Panc1 (cell line): ENCODE data around the gene SPRED3. TPM values are rescaled to one million over a fixed set of nuclear protein-coding genes. Genes with fewer than 3 reads are reported as not detected.

Experiments used
- ATAC-seq: fragments of 200-7000 bp; cut with Tn5 transposase; 2 replicates; pipeline ENCODE4 v1.9.1; 2020; ENCODE audit warnings: mild to moderate bottlenecking, moderate library complexity
- BruUV-seq: library from RNA; stranded (reverse); fragments of 400-500 nt; replicated peaks from 2 replicates; lab custom pipeline; 2021; lab: Mats Ljungman, UMichigan
- CTCF ChIA-PET: fragments of 300-600 bp; sonication (Branson Sonifier 250); formaldehyde crosslinking; loops from one replicate; lab custom pipeline; 2022; ENCODE audit warnings: antibody characterized with exemption; lab: Charles Lee
- POLR2A ChIA-PET: fragments of 300-600 bp; sonication (Branson Sonifier 250); formaldehyde crosslinking; loops from one replicate; lab custom pipeline; 2022; ENCODE audit warnings: antibody characterized with exemption; lab: Charles Lee
- DNase-seq: peaks from one replicate; pipeline ENCODE4 v3.0.0-alpha.2; 2010; ENCODE audit warnings: low read depth, low spot score
- H3K27ac ChIP-seq: 2 replicates; pipeline ENCODE4 v1.5.1; 2011; ENCODE audit warnings: mild to moderate bottlenecking, low read length, inconsistent platforms
- H3K27me3 ChIP-seq: fragments of 200-500 bp; sonication (Bioruptor generic); 2 replicates; pipeline ENCODE4 v1.6.0; 2014; ENCODE audit warnings: low read length, inconsistent platforms; ENCODE audit not compliant: control insufficient read depth, insufficient read depth
- H3K36me3 ChIP-seq: fragments of 200-500 bp; sonication (Bioruptor generic); 2 replicates; pipeline ENCODE4 v1.5.1; 2014; ENCODE audit warnings: inconsistent platforms, mild to moderate bottlenecking, low read length, moderate library complexity; ENCODE audit not compliant: control insufficient read depth, insufficient read depth
- H3K4me1 ChIP-seq: 2 replicates; pipeline ENCODE4 v1.5.1; 2011; ENCODE audit warnings: inconsistent platforms, mild to moderate bottlenecking, low read length, moderate library complexity; ENCODE audit not compliant: control insufficient read depth, insufficient read depth
- H3K4me3 ChIP-seq, 2 experiments: 2 replicates each; pipeline ENCODE4 v1.5.1; 2011 to 2012; ENCODE audit warnings: low read depth in 2 of 2, low read length in 2 of 2, mild to moderate bottlenecking in 2 of 2, inconsistent platforms in 1 of 2, moderate library complexity in 1 of 2
- H3K9me3 ChIP-seq: fragments of 200-500 bp; sonication (Bioruptor generic); 2 replicates; pipeline ENCODE4 v1.5.1; 2014; ENCODE audit warnings: low read depth, mild to moderate bottlenecking, inconsistent platforms, low read length, moderate library complexity; ENCODE audit not compliant: control insufficient read depth, insufficient read depth
- POLR2AphosphoS5 ChIP-seq: IDR thresholded peaks from 2 replicates; pipeline ENCODE4 v1.6.1; 2012; ENCODE audit warnings: mild to moderate bottlenecking, low read depth, low read length, moderate library complexity
- SIN3A ChIP-seq: IDR thresholded peaks from 2 replicates; pipeline ENCODE4 v1.6.1; 2012; ENCODE audit warnings: low read depth, mild to moderate bottlenecking, low read length, moderate library complexity, borderline replicate concordance; ENCODE audit not compliant: insufficient read depth
- TCF7L2 ChIP-seq: IDR thresholded peaks from 2 replicates; pipeline ENCODE4 v1.6.1; 2011; ENCODE audit warnings: mild to moderate bottlenecking, low read depth, low read length, inconsistent platforms
- in situ Hi-C: cut with HindIII; loops from 2 replicates; pipeline ENCODE4 v1.10.0; 2016; ENCODE audit warnings: low sequenced_read_pairs, low pct_unique_long_range_greater_than_20kb
- intact Hi-C: fragments of 100-400 bp; cut with micrococcal nuclease; formaldehyde crosslinking; loops from one replicate; pipeline ENCODE4 v1.10.0; 2022; ENCODE audit not compliant: unreplicated experiment
- total RNA-seq: library from RNA; stranded (reverse); gene quantifications from one replicate; pipeline ENCODE4 v1.2.1, GENCODE V29; 2021; ENCODE audit not compliant: unreplicated experiment
- TF ChIP-seq, protein P1 (sequence below): fragments of 450-650 bp; IDR thresholded peaks from 2 replicates; pipeline ENCODE4 v1.5.1; 2017; ENCODE audit warnings: mild to moderate bottlenecking
- TF ChIP-seq, protein P2 (sequence below), 2 experiments: IDR thresholded peaks; 2 replicates each; pipeline ENCODE4 v1.6.1; 2011 to 2012; ENCODE audit warnings: low read depth in 2 of 2, control low read depth in 1 of 2, low read length in 1 of 2, mild to moderate bottlenecking in 1 of 2, moderate library complexity in 1 of 2; ENCODE audit not compliant: insufficient read depth in 1 of 2

SPRED3 gene
- total RNA-seq, 1 experiment from 2014 or later: 3.8 TPM

DNA sequence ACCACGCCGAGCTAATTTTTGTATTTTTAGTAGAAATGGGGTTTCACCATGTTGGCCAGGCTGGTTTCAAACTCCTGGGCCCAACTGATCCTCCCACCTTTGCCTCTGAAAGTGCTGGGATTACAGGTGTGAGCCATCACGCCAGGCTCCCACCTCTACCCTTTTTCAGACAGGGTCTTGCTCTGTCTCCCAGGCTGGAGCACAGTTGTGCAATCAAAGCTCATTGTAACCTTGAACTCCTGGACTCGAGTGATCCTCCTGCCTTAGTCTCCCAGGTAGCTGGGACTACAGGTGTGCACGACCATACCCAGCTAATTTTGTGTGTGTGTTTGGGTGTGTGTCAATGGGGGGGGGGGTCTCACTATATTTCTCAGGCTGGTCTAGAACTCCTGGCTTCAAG is 35.8 kb downstream of the SPRED3 start:
- ChIA-PET CTCF (interaction anchor here (1.3 kb wide), 1 partner anchor 55 kb away, joined by 3 read pairs; no protein-coding TSS in a partner anchor), POLR2A (no interaction called here)

DNA sequence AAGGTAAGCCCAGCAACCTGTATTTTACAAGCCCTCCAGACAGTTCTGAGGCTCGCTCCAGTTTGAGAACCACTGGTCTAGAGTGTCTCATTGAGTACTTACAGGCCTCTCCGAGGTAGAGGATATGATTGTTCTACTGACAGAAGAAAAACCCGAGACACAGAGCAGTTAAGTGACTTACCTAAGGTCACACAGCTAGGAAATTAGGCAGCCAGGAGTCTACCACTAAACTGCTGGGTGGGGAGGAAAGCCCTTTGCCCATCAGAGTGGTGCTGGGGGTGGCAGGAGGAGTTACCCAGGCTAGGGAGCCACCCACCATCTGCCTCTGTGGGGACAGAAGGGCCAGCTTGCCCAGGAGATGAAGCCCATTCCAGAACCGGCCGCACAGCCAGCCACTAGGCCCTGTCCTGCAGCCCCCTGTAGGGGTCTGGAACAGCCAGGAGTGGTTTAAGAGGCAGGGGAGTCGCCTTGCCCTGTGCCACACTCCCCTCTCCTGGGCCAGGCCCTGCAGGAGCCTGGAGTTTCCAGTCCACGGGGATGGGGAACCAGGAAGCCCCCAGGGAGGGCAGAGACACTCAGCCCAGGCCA is 36.8 kb downstream of the SPRED3 start:
- Histone ChIP-seq H3K27me3 (no peaks in the 10 kb centered on the region), H3K4me3 (no peak overlapping the region), H3K4me1 (no peaks in the 10 kb centered on the region), H3K36me3 (no peaks in the 10 kb centered on the region), H3K9me3 (no peaks in the 10 kb centered on the region), H3K27ac (no peak overlapping the region)
- ATAC-seq: no peak
- CTCF ChIA-PET: interaction anchor here (1.3 kb wide), 1 partner anchor 54 kb away, joined by 3 read pairs; no protein-coding TSS in a partner anchor
- BruUV-seq: no TSS peak
- in situ Hi-C loops (no loop called here), intact Hi-C loops (no loop called here)
- TF ChIP-seq, protein P1, sequence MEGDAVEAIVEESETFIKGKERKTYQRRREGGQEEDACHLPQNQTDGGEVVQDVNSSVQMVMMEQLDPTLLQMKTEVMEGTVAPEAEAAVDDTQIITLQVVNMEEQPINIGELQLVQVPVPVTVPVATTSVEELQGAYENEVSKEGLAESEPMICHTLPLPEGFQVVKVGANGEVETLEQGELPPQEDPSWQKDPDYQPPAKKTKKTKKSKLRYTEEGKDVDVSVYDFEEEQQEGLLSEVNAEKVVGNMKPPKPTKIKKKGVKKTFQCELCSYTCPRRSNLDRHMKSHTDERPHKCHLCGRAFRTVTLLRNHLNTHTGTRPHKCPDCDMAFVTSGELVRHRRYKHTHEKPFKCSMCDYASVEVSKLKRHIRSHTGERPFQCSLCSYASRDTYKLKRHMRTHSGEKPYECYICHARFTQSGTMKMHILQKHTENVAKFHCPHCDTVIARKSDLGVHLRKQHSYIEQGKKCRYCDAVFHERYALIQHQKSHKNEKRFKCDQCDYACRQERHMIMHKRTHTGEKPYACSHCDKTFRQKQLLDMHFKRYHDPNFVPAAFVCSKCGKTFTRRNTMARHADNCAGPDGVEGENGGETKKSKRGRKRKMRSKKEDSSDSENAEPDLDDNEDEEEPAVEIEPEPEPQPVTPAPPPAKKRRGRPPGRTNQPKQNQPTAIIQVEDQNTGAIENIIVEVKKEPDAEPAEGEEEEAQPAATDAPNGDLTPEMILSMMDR: no peak
- no peak for TF ChIP-seq POLR2AphosphoS5
- TF ChIP-seq, protein P2, sequence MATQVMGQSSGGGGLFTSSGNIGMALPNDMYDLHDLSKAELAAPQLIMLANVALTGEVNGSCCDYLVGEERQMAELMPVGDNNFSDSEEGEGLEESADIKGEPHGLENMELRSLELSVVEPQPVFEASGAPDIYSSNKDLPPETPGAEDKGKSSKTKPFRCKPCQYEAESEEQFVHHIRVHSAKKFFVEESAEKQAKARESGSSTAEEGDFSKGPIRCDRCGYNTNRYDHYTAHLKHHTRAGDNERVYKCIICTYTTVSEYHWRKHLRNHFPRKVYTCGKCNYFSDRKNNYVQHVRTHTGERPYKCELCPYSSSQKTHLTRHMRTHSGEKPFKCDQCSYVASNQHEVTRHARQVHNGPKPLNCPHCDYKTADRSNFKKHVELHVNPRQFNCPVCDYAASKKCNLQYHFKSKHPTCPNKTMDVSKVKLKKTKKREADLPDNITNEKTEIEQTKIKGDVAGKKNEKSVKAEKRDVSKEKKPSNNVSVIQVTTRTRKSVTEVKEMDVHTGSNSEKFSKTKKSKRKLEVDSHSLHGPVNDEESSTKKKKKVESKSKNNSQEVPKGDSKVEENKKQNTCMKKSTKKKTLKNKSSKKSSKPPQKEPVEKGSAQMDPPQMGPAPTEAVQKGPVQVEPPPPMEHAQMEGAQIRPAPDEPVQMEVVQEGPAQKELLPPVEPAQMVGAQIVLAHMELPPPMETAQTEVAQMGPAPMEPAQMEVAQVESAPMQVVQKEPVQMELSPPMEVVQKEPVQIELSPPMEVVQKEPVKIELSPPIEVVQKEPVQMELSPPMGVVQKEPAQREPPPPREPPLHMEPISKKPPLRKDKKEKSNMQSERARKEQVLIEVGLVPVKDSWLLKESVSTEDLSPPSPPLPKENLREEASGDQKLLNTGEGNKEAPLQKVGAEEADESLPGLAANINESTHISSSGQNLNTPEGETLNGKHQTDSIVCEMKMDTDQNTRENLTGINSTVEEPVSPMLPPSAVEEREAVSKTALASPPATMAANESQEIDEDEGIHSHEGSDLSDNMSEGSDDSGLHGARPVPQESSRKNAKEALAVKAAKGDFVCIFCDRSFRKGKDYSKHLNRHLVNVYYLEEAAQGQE (IDR thresholded peaks at IDR 0.05; ENCODE audit: insufficient read depth in 1 of 2, low read depth in 2 of 2, low read length in 1 of 2): no peak
- TF ChIP-seq TCF7L2: no peak
- no peak for TF ChIP-seq SIN3A
- no peak for DNase-seq
- POLR2A ChIA-PET: no interaction called here

More for the DNA sequence above, 35.8 kb downstream of the SPRED3 start:
- BruUV-seq: no TSS peak
- no peak for TF ChIP-seq SIN3A
- no peak for TF ChIP-seq TCF7L2
- TF ChIP-seq, protein P2 (IDR thresholded peaks at IDR 0.05; ENCODE audit: insufficient read depth in 1 of 2, low read depth in 2 of 2, low read length in 1 of 2): no peak
- TF ChIP-seq, protein P1: no peak
- no peak for TF ChIP-seq POLR2AphosphoS5
- in situ Hi-C loops: no loop called here
- no peaks in the 10 kb centered on the region for H3K36me3 ChIP-seq
- H3K4me3 ChIP-seq: no peak overlapping the region
- no peak overlapping the region for H3K27ac ChIP-seq
- no peaks in the 10 kb centered on the region for H3K27me3 ChIP-seq
- ATAC-seq (no peak), DNase-seq (no peak)
- H3K9me3 ChIP-seq: no peaks in the 10 kb centered on the region
- H3K4me1 ChIP-seq: no peaks in the 10 kb centered on the region
- intact Hi-C loops: no loop called here
